Lower lobe of right lung (tissue), 2 donors: Measurements from ENCODE around the gene FMN1. TPM values are rescaled to one million over a fixed set of nuclear protein-coding genes. Genes with fewer than 3 reads are reported as not detected.

Source experiments
- ATAC-seq, 2 donors: fragments of 200-7000 bp; cut with Tn5 transposase; one replicate each; pipeline ENCODE4 v1.9.1; 2020 to 2022; ENCODE audit warnings: mild to moderate bottlenecking in 2 of 2, moderate library complexity in 2 of 2
- DNase-seq: peaks from one replicate; pipeline ENCODE4 v3.0.0-alpha.2; 2020
- H3K27ac ChIP-seq: fragments of 200-600 bp; one replicate; pipeline ENCODE4 v1.8.0; 2022
- H3K27me3 ChIP-seq: fragments of 200-600 bp; one replicate; pipeline ENCODE4 v1.8.0; 2022; ENCODE audit warnings: low read depth
- H3K36me3 ChIP-seq: fragments of 200-600 bp; one replicate; pipeline ENCODE4 v1.8.0; 2022; ENCODE audit warnings: mild to moderate bottlenecking
- H3K4me1 ChIP-seq: fragments of 200-600 bp; one replicate; pipeline ENCODE4 v1.8.0; 2022
- H3K4me3 ChIP-seq: fragments of 200-600 bp; one replicate; pipeline ENCODE4 v1.8.0; 2022; ENCODE audit warnings: mild to moderate bottlenecking
- H3K9me3 ChIP-seq: fragments of 200-600 bp; one replicate; pipeline ENCODE4 v1.8.0; 2022
- intact Hi-C: fragments of 100-400 bp; cut with DNase I; formaldehyde crosslinking; loops from one replicate; pipeline ENCODE4 v1.11.0; 2022
- total RNA-seq: library from RNA; stranded (reverse); fragmentation: NEBNext Ultra II Directional; extraction: Animal tissue kit (Norgen Biotek cat#: 25700); gene quantifications from one replicate; pipeline ENCODE4 v1.2.1, GENCODE V29; 2021
- TF ChIP-seq, protein P1 (sequence below): fragments of 200-600 bp; IDR thresholded peaks from one replicate; pipeline ENCODE4 v1.8.0; 2022; ENCODE audit warnings: antibody characterized with exemption, mild to moderate bottlenecking
- donor health status: DM: no; HTN: yes; CAD: no; lungs with severe emphysema.

FMN1 gene
- total RNA-seq, 1 donor from 2014 or later: 38.8 TPM

DNA sequence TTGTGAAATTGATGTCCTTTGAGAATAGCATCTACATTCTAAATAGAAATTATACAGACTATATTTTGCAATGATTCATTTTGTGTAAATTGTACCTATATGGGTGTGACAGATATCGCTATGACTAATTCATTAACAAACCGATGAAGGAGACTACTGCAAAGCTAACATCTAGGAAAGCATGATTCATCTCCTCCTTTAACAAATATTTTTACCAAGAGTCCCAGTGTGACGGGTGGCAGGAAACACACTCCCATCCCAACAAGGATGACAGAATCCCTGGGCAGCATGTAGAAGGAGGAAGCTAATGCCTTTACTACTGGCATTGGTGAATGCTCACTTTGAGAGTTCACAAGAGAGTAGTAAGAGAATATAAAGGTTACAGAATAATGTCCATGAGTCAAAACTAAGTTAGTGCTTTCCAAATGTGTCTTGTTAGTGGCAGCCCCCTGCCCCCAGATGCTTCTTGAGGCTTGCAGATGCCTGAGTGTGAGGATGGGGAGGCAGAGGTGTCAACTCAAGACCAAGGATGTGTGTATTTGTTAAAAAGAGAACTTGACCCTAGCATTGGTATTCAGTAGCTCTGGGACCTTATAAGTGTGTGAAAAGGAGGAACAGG lies 180.6 kb downstream of the FMN1 start:
- H3K9me3 ChIP-seq: no peaks in the 10 kb centered on the region
- H3K4me3 ChIP-seq: no peak overlapping the region
- no peaks in the 10 kb centered on the region for H3K27me3 ChIP-seq
- DNase-seq: no peak
- peak; percentile 19 to 37 for ATAC-seq
- intact Hi-C loops: no loop called here
- H3K27ac ChIP-seq: no peak overlapping the region
- no peaks in the 10 kb centered on the region for H3K36me3 ChIP-seq
- H3K4me1 ChIP-seq: no peaks in the 10 kb centered on the region
- TF ChIP-seq, protein P1, sequence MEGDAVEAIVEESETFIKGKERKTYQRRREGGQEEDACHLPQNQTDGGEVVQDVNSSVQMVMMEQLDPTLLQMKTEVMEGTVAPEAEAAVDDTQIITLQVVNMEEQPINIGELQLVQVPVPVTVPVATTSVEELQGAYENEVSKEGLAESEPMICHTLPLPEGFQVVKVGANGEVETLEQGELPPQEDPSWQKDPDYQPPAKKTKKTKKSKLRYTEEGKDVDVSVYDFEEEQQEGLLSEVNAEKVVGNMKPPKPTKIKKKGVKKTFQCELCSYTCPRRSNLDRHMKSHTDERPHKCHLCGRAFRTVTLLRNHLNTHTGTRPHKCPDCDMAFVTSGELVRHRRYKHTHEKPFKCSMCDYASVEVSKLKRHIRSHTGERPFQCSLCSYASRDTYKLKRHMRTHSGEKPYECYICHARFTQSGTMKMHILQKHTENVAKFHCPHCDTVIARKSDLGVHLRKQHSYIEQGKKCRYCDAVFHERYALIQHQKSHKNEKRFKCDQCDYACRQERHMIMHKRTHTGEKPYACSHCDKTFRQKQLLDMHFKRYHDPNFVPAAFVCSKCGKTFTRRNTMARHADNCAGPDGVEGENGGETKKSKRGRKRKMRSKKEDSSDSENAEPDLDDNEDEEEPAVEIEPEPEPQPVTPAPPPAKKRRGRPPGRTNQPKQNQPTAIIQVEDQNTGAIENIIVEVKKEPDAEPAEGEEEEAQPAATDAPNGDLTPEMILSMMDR: no peak

DNA sequence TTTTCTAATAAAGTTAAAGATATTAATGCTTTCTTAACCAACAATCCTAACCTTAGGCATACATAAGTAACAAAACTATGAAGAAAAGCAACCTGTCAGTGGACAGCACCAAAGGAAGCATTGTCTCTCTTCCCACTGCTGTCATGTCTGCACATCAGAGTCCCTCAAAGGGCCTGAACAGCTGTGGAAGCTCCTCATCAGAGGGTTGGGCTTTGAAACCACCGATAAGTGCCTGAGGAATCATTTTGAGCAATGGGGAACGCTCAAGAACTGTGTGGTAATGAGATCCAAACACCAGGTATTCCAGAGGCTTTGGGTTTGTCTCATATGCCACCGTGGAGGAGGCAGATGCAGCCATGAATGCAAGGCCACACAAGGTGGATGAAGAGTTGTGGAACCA lies 182.5 kb downstream of the FMN1 start:
- intact Hi-C loops: no loop called here
- peaks cover 8% of the 10 kb centered on the region for H3K4me1 ChIP-seq
- no peak overlapping the region for H3K4me3 ChIP-seq
- no peak for ATAC-seq
- H3K27ac ChIP-seq: no peak overlapping the region
- TF ChIP-seq, protein P1: no peak
- no peaks in the 10 kb centered on the region for H3K27me3 ChIP-seq
- H3K9me3 ChIP-seq: no peaks in the 10 kb centered on the region
- H3K36me3 ChIP-seq: no peaks in the 10 kb centered on the region
- DNase-seq: no peak

DNA sequence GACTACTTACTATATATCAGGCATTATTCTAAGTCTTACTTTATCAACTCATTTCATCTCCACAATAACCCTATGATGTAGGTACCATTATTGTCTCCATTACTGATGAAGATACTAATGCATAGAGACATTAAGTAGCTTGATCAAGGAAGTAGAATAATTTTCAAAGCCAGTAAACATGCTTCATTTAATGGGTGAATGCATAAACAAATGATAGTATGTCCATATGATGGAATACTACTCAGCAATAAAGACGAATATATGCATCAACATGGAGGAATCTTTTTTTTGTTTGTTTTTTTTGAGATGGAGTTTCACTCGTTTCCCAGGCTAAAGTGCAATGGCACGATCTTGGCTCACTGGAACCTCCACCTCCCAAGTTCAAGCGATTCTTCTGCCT lies 184.9 kb downstream of the FMN1 start:
- DNase-seq (no peak), ATAC-seq (no peak)
- Histone ChIP-seq H3K27ac (no peak overlapping the region), H3K4me3 (no peak overlapping the region), H3K4me1 (peaks cover 8% of the 10 kb centered on the region), H3K36me3 (no peaks in the 10 kb centered on the region), H3K27me3 (no peaks in the 10 kb centered on the region), H3K9me3 (no peaks in the 10 kb centered on the region)
- intact Hi-C loops: no loop called here
- TF ChIP-seq, protein P1: no peak

DNA sequence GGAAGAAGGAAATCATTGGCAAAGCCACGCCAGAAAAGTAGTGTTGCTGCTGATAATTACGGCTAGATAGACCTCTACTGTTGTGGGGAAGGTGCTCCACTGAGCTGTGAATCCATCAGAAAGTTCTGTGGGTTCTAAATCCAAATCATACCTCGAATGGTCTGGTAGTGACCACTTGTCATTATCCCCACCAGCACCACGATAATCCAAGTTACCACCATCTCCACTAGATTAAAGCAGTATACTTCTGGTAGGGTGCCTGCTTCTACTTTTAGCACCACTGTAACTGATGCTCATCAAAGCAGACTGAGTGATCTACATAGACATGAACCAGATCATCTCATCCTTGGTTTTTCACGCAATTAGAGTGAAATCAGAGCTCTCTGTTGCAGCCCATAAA lies 185.5 kb downstream of the FMN1 start:
- Histone ChIP-seq H3K4me1 (peaks cover 8% of the 10 kb centered on the region), H3K4me3 (no peak overlapping the region), H3K36me3 (no peaks in the 10 kb centered on the region), H3K27me3 (no peaks in the 10 kb centered on the region), H3K9me3 (no peaks in the 10 kb centered on the region), H3K27ac (no peak overlapping the region)
- intact Hi-C loops: no loop called here
- DNase-seq: no peak
- TF ChIP-seq, protein P1: no peak
- ATAC-seq: no peak

DNA sequence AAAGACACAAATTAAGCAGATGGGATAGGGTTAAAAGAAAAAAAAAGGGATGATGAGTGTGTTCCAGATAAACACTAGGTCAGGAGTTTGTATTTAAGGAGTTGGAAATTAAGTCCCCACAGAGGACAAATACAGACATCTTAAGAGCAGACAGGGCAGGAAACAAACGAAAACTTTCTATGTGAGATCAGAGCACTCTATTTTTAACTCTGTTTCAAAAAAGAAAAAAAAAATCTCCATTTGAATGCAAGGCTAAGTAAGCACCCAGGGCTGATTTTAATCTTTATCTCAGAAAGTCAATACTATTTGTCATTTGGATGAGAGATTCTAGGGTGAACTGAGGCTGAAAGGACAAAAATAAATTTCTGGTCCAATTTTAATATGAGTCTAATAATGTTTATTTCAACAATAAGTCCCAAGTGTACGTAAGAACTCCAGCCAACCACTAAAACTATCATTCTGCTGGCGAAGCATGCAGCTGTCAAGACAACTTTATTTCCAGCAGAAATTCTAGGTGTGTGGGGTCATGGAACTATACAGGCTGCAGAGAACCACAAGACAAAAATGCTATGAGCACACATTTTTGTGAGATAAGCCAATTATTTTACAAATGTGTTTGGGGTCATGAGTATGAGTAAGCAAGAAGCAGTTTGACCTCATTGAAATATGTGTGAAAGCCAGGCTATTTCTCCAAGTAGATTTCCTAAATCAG lies 186.1 kb downstream of the FMN1 start:
- H3K4me1 ChIP-seq: peaks cover 8% of the 10 kb centered on the region
- no peak for DNase-seq
- intact Hi-C loops: no loop called here
- H3K27me3 ChIP-seq: no peaks in the 10 kb centered on the region
- no peaks in the 10 kb centered on the region for H3K36me3 ChIP-seq
- H3K9me3 ChIP-seq: no peaks in the 10 kb centered on the region
- H3K4me3 ChIP-seq: no peak overlapping the region
- no peak overlapping the region for H3K27ac ChIP-seq
- no peak for ATAC-seq
- TF ChIP-seq, protein P1: no peak
